Loucy (cell line): ENCODE measurements around the gene VSTM5.

Source experiments
- CTCF ChIP-seq: fragments of 200-600 bp; sonication (generic); conservative IDR thresholded peaks from 2 replicates; pipeline ENCODE4 v1.5.1; 2014; ENCODE audit warnings: mild to moderate bottlenecking, antibody characterized with exemption, low read length
- EZH2phosphoT487 ChIP-seq: fragments of 200-600 bp; IDR thresholded peaks from 2 replicates; pipeline ENCODE4 v1.6.1; 2018; ENCODE audit warnings: antibody characterized with exemption, mild to moderate bottlenecking, moderate library complexity, borderline replicate concordance

GRCh38 chr11:93819966-93820695, 30.3 kb downstream of the VSTM5 start:
- TF ChIP-seq CTCF (no peak), EZH2phosphoT487 (no peak)
